ENCODE results near the gene CHRDL2. TPM values are rescaled to one million over a fixed set of nuclear protein-coding genes. Genes with fewer than 3 reads are reported as not detected.

CHRDL2 gene
- total and polyA plus RNA-seq, 2 donors (not counting 3 experiments of a cell fraction or from before 2014, with no cell fraction given): not detected

GRCh38 chr11:74697722-74698121 is 33.5 kb downstream of the CHRDL2 start:
- Histone ChIP-seq H3K9me3 (replicated peaks; ENCODE audit: control insufficient read depth, insufficient read depth, low read length) (no peaks in the 10 kb centered on the region), H3K9ac (replicated peaks; ENCODE audit: extremely low read depth, insufficient read depth, low read length) (no peak overlapping the region), H3K4me2 (ENCODE audit: insufficient read depth, low read length) (no peak overlapping the region), H4K20me1 (replicated peaks; ENCODE audit: control insufficient read depth, extremely low read depth, insufficient read depth, low read length) (no peaks in the 10 kb centered on the region), H3K4me3 (replicated peaks in 1 of 3; ENCODE audit: insufficient read depth in 1 of 3, low read depth in 1 of 3, low read length in 3 of 3) (no peak overlapping the region), H3K27ac (ENCODE audit: insufficient read depth, low read depth, low read length) (no peak overlapping the region), H3K27me3 (ENCODE audit: control insufficient read depth in 2 of 2, insufficient read depth in 2 of 2, low read length in 2 of 2) (peaks cover 5 to 12% of the 10 kb centered on the region in 2 experiments), H3K36me3 (ENCODE audit: control insufficient read depth in 2 of 2, extremely low read depth in 1 of 2, insufficient read depth in 2 of 2, low read length in 2 of 2) (no peaks in the 10 kb centered on the region), H3K9me1 (replicated peaks; ENCODE audit: control insufficient read depth, extremely low read depth, insufficient read depth, low read length) (no peaks in the 10 kb centered on the region), H2AFZ (ENCODE audit: low read depth, low read length) (no peak overlapping the region), H3K4me1 (ENCODE audit: control insufficient read depth, extremely low read depth, insufficient read depth, low read length) (peaks cover 12% of the 10 kb centered on the region), H3K79me2 (ENCODE audit: control insufficient read depth, insufficient read depth, low read length) (no peaks in the 10 kb centered on the region)
- ChIA-PET CTCF (interaction anchor here (0.9 to 2.6 kb wide), 2 partner anchors 29 to 42 kb away, joined by 4 to 7 read pairs; no protein-coding TSS in a partner anchor), POLR2A (interaction anchor here (1.6 kb wide), 1 partner anchor 204 kb away, joined by 3 read pairs; the partner anchor contains the start of gene LIPT2)
- dilution Hi-C loops (cut with MboI; ENCODE audit: extremely low pct_ligation_motif_present, low sequenced_read_pairs) (no loop called here), intact Hi-C loops (cut with micrococcal nuclease) (no loop called here)
- TF ChIP-seq CTCF (IDR thresholded peaks at IDR 0.05; ENCODE audit: extremely low read depth in 1 of 2, insufficient read depth in 1 of 2, low read depth in 1 of 2, low read length in 2 of 2): no peak
- TF ChIP-seq MYC (IDR thresholded peaks at IDR 0.05; ENCODE audit: low read depth, low read length): no peak
- TF ChIP-seq POLR2A (IDR thresholded peaks at IDR 0.05; ENCODE audit: low read depth, low read length): no peak
- no peak for TF ChIP-seq GATA2 (IDR thresholded peaks at IDR 0.05; ENCODE audit: insufficient read depth, insufficient read length, low read depth, low read length)
- no peak for TF ChIP-seq JUN (IDR thresholded peaks at IDR 0.05; ENCODE audit: borderline replicate concordance, insufficient read depth, insufficient read length, low read depth)
- no peak for TF ChIP-seq POLR2AphosphoS5 (IDR thresholded peaks at IDR 0.05; ENCODE audit: insufficient read depth, low read depth, low read length)
- TF ChIP-seq FOS (IDR thresholded peaks at IDR 0.05; ENCODE audit: borderline replicate concordance, insufficient read depth, low read length): no peak
- no peak for TF ChIP-seq EZH2 (IDR thresholded peaks at IDR 0.05; ENCODE audit: borderline replicate concordance, low read depth, low read length, severe bottlenecking)
- TF ChIP-seq MAX (IDR thresholded peaks at IDR 0.05; ENCODE audit: insufficient read depth, insufficient read length): no peak
- FAIRE-seq: no peak
- BruUV-seq (replicated peaks): no TSS peak
- DNase-seq (ENCODE audit: low read depth, low spot score): no peak
